Measurements from ENCODE around the gene TMEM150A.
"Not testable (repeated sequence)": the region's sequence is repeated elsewhere in the genome, so short reads cannot be mapped to it uniquely, and the experiment has no call there.

The TMEM150A gene

GRCh38 chr2:85592299-85592698, 10.2 kb downstream of the TMEM150A start:
- not testable (repeated sequence) for DNase-seq

- DNase-seq, result no peak
These were observed 10.9 kb downstream of the TMEM150A start for GRCh38 chr2:85591563-85591962.

- DNase-seq, result no peak
These were observed 11.5 kb downstream of the TMEM150A start for GRCh38 chr2:85590950-85591349.

- peak; percentile 33 for DNase-seq
These were observed 12.3 kb downstream of the TMEM150A start for GRCh38 chr2:85589982-85590791.

- DNase-seq, result no peak
These were observed 13.3 kb downstream of the TMEM150A start for GRCh38 chr2:85589181-85589580.

GRCh38 chr2:85588645-85589044, 13.9 kb downstream of the TMEM150A start:
- no peak for DNase-seq

GRCh38 chr2:85588236-85588635, 14.3 kb downstream of the TMEM150A start:
- peak; percentile 50 for DNase-seq

GRCh38 chr2:85585781-85586105, 16.8 kb downstream of the TMEM150A start:
- no peak for DNase-seq

- peak; percentile 31 for DNase-seq
These were observed 17.4 kb downstream of the TMEM150A start for GRCh38 chr2:85584857-85585780.

- DNase-seq, result no peak
These were observed 18.1 kb downstream of the TMEM150A start, which contains the start of gene VAMP5 for GRCh38 chr2:85584354-85584856. VAMP5 (plus strand) TSS chr2:85584431; CDS start chr2:85584491, 60 bp downstream.

GRCh38 chr2:85583667-85584353, 18.7 kb downstream of the TMEM150A start:
- DNase-seq, result no peak

GRCh38 chr2:85582492-85582891, 20.0 kb downstream of the TMEM150A start:
- DNase-seq, result no peak

GRCh38 chr2:85580206-85580605, 22.3 kb downstream of the TMEM150A start:
- DNase-seq, result no peak

- peak; percentile 83 for DNase-seq
These were observed 23.1 kb downstream of the TMEM150A start for GRCh38 chr2:85579266-85579935.

- DNase-seq, result peak; percentile 84
These were observed 24.0 kb downstream of the TMEM150A start for GRCh38 chr2:85578243-85579180.

GRCh38 chr2:85577386-85578242, 24.9 kb downstream of the TMEM150A start, which contains the start of gene VAMP8:
VAMP8 (plus strand) TSS chr2:85577586; CDS start chr2:85577647, 61 bp downstream.
- DNase-seq, result peak; percentile 57

- no peak for DNase-seq
These were observed 25.5 kb downstream of the TMEM150A start for GRCh38 chr2:85577063-85577385.

- no peak for DNase-seq
These were observed 26.8 kb downstream of the TMEM150A start for GRCh38 chr2:85575739-85576138.

- DNase-seq, result no peak
These were observed 36.2 kb downstream of the TMEM150A start for GRCh38 chr2:85566265-85566664.

GRCh38 chr2:85564144-85564563, 38.3 kb downstream of the TMEM150A start:
- no peak for DNase-seq

Measured in GF-D8 (cell line).